ENCODE results near the gene MT1F.

Gene MT1F

DNA sequence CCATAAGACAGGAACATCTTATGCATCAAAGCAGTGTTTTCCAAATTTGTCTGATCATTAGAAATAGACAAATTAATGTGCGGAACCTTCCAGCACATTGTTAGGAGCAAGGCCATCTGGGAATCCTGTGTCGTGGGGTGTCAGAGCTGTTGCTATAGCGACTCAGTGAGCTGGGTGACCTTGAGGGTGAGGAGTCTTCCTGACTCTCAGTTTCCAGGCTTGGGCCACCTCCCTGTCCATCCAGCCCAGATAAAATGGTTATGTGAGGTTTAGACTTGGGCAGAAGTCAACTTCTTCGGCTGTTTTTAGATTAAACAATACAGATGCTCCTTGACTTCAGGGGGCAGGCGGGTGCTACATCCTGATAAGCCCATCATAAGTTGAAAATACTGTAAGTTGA, 45.1 kb downstream of the MT1F start:
- no peak for DNase-seq

All from NCI-H748 treated with DMSO at 0.1 percent for 48 hours (cell line).